Gastrocnemius medialis (tissue), 4 donors: ENCODE measurements around the gene ADAM23.

ENCODE experiments used
- POLR2A ChIP-seq, 2 donors: fragments of 450-650 bp; IDR thresholded peaks; one replicate each; pipeline ENCODE4 v1.6.1; 2017; ENCODE audit warnings: antibody characterized with exemption in 2 of 2, mild to moderate bottlenecking in 2 of 2, moderate library complexity in 2 of 2
- TF ChIP-seq, protein P1 (sequence below), 5 experiments: fragments of 450-650 bp in 3 of 5; fragments of 200-600 bp in 2 of 5; sonication (generic) in 2 of 5; IDR thresholded peaks in 4 of 5; conservative IDR thresholded peaks in 1 of 5; 1 replicate in 4 of 5; 2 replicates in 1 of 5; pipeline ENCODE4 v1.5.1; 2016 to 2019; ENCODE audit warnings: antibody characterized with exemption in 5 of 5, mild to moderate bottlenecking in 3 of 5, moderate library complexity in 3 of 5

DNA sequence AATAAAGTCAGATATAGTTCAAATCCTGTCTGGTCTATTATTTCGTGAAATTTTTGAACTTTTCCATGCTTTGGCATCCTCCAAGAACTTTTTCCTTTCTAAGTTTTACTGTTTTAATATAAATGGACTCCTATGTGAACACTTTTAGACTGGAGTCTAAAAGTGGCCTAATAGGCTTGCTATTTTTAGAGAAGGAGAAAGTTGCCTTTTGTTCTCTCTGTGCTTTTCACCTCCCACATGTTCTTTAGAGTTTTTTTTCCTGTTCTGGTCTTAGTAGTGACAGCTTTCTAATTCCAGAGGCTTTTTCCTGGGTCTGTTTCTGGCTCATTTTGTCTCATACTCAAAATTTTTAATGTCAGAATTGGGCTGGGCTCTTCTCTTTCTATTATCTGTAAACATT lies 72.2 kb downstream of the ADAM23 start:
- TF ChIP-seq, protein P1, sequence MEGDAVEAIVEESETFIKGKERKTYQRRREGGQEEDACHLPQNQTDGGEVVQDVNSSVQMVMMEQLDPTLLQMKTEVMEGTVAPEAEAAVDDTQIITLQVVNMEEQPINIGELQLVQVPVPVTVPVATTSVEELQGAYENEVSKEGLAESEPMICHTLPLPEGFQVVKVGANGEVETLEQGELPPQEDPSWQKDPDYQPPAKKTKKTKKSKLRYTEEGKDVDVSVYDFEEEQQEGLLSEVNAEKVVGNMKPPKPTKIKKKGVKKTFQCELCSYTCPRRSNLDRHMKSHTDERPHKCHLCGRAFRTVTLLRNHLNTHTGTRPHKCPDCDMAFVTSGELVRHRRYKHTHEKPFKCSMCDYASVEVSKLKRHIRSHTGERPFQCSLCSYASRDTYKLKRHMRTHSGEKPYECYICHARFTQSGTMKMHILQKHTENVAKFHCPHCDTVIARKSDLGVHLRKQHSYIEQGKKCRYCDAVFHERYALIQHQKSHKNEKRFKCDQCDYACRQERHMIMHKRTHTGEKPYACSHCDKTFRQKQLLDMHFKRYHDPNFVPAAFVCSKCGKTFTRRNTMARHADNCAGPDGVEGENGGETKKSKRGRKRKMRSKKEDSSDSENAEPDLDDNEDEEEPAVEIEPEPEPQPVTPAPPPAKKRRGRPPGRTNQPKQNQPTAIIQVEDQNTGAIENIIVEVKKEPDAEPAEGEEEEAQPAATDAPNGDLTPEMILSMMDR (IDR thresholded peaks at IDR 0.05 in 4 of 5, conservative IDR thresholded peaks at IDR 0.05 in 1 of 5) = no peak
- TF ChIP-seq POLR2A (IDR thresholded peaks at IDR 0.05) = no peak
